Endometrial microvascular endothelial cells (primary cell): Measurements from ENCODE around the gene ZFHX3. TPM values are rescaled to one million over a fixed set of nuclear protein-coding genes. Genes with fewer than 3 reads are reported as not detected.

Experiments
- in situ Hi-C: cut with HindIII; loops from 2 replicates; pipeline ENCODE4 v1.10.0; 2017; ENCODE audit warnings: low sequenced_read_pairs, low pct_unique_long_range_greater_than_20kb; ENCODE audit errors: inconsistent ontology term
- total RNA-seq: library from RNA; depleted of rRNA; stranded (reverse); fragments of >200 nt; gene quantifications from one replicate; pipeline ENCODE4 v1.2.3, GENCODE V29; 2015; ENCODE audit errors: inconsistent ontology term

The ZFHX3 gene
- total RNA-seq, 1 donor from 2014 or later: 2.1 TPM

DNA sequence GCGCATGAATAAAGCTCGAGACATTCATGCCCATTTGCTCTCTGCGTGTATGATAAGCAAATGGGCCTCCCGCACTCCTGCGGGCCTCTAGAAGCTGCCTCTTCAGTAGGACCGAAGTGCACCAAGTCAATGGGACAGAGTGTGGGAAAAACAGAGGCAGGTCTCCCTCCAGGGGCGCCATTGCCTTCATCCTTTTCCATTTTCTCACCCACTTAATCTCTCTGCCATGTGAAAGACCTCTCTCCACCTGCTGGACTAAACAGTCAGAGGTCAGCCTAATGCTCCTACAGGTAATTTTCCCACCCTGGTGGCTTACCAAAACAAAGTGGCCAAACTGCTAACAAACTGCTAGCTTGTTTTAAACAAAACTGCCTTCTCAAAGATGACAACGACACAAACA, 210.9 kb downstream of the ZFHX3 start:
- in situ Hi-C loops: no loop called here

DNA sequence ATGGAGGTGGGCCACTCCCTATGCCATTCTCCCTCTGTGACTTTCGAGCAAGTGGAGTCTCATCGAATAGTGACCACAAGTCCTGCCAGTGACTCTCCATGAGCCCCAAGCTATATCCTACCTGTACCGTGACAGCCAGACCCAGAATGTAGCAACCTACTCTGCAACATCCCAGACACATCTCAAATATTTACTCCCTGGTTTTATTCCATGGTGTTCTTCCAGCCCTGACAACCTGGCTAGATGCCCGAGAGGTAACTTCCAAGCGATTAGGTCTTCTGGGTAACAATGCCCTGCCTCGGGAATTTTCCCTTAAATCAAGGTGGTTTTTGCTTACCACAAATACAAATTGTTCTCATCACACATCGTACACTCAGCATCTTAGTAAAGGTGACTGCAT, 211.7 kb downstream of the ZFHX3 start:
- in situ Hi-C loops: no loop called here

DNA sequence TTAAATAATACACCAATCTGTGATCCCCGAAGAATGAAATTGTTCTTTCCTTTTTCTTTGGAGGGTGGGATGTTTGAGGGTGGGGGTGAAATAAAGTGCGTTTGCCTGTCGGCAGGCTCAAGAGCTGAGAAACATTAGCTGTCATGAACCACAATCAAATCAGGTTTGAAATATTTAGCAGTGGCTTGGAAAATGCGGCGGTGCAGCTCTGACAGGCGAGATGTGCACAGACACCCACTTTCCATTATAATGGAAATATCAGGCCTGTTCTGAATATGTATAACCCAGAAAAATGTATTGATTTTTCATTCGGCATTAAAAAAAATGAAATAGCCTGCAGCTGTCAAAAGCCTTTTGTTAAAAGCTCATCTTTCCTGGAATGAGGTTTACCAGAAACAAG, 212.8 kb downstream of the ZFHX3 start:
- in situ Hi-C loops: no loop called here

DNA sequence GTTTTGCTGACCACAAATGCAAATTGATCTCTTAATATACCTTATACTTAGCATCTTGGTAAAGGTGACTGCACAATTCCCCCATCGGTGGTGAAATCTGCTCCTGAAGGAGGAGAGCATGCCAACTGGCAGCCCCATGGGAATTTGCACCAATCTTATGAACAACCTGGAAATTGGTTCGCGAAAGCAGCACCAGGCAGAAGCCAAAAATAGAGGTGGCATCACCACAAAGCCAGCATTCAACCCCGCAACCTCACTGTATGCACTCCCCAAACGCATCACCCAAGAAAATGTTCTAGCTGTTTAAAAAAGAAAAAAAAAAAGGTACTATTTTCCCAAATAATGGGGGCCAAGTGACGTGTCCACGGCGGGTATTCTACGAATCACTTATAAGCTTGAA, 213.4 kb downstream of the ZFHX3 start:
- in situ Hi-C loops: no loop called here

DNA sequence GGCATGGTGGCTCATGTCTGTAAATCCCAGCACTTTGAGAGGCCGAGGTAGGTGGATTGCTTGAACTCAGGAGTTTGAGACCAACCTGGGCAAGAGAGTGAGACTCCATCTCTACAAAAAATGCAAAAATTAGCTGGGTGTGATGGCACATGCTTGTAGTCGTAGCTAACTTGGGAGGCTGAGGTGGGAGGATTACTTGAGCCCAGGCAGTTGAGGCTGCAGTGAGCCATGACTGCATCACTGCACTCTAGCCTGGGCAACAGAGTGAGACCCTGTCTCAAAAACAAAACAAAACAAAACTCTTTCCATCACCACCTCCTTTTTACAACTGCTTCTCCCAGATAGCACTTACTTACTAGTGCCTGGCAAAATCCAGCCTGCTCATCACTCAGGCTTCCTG, 214.0 kb downstream of the ZFHX3 start:
- in situ Hi-C loops: no loop called here

DNA sequence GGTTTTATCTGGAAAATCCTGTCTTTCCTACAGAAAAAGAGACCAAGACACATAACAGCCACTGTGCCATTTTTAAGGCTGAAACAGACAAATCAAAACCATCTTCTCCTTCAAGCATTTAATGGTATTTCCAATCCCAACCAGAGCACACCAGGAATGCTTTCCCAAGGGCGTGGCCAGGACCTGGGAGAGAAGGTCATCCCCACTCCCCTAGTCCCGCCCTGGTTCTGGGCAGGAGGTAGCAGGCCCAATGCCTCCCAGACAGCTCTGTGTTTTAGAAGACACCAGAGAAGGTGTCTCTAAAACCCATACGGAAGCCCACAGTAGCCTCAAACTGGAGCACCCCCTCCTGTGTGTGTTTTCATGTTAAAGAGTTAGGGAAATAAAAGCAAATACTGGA, 214.4 kb downstream of the ZFHX3 start:
- in situ Hi-C loops: no loop called here

DNA sequence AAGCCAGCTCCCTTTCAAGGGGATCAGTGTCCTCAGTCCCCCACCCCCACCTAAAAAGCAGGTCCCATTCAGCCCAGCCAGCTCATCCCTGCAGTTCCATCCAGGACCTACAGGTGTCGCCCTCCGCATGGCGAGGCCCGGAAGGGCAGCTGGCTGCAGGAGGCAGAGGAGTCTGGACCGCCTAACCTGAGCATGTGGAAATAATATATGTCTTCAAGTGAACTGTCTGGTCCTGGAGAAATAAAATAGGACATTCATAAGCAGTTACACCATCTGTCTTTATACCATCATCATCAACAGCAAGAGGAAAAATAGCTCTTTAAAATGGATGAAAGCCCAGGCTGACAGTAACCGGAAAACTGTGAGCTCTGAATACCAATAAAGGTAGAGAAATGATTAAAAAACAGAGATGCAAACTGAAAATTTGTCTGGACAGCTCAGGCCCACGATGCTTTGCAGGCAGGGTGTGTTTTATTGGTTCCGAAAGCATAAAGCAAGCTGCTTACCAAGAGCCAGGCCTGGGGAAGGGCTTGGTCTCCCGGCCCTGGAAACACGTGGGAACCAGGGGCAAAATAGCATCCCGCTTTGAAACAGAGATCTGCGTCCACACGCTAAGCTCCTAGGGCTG, 215.2 kb downstream of the ZFHX3 start:
- in situ Hi-C loops: no loop called here

DNA sequence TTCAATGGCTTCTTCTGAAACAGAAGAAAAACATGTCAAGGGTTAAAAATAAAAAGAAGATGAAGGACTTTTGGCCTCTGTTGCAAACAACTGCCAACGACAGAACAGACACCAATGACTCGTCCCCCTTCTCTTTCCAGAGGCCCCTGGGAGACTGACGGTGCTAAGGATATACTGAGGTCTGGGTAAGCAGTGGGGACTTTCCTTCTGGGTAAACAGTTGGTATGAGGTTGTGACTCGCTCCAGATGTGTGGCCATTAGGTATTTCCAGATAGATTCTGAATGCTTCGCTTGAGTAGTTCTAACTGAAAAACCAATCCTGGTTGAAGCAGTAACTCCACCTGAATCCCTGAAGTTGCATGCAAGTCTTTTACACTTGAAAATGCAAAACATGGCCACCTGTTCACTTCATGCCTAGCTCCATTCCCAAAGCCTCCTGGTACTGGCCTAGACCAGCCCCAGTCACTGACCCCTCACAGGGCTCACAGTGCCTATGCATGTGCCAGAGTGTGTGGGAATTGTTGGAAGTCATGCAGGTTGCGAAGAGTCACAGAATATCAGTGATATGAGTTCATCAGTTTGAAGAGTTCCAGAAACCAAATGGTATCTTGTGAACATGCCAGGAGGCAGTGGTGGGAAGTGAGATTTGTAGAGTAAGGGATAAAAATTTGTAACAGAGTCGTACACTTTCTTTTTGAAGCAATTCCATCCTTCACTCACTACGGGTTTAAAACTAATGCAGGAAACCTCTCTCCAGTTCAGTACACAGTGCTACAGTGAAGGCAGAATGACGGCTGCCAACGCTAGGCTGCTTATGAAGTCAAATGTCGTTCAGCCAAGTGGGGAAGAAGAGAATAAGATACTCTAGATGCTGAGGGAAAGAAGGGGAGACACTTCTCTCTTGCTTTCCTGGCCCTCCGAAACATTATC, 217.8 kb downstream of the ZFHX3 start:
- in situ Hi-C loops: no loop called here

DNA sequence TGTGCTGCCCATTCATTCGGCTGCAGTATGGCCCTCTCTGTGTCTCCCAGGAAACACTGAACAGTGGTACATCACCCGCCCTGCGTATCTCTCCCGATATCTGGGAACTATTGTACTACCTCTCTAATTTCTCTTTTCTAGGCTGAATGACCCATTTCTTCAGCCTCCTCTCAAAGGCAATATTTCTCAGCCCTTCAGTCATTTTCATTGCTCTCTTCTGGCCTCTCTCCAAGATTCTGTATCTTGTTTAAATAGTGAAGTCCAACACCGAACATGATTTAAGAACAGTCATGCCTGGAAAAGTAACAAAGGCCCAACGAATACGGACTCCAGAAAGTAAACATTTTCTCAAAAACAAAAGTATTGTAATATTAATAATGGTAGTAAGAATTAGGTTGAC, 220.1 kb downstream of the ZFHX3 start:
- in situ Hi-C loops: no loop called here

DNA sequence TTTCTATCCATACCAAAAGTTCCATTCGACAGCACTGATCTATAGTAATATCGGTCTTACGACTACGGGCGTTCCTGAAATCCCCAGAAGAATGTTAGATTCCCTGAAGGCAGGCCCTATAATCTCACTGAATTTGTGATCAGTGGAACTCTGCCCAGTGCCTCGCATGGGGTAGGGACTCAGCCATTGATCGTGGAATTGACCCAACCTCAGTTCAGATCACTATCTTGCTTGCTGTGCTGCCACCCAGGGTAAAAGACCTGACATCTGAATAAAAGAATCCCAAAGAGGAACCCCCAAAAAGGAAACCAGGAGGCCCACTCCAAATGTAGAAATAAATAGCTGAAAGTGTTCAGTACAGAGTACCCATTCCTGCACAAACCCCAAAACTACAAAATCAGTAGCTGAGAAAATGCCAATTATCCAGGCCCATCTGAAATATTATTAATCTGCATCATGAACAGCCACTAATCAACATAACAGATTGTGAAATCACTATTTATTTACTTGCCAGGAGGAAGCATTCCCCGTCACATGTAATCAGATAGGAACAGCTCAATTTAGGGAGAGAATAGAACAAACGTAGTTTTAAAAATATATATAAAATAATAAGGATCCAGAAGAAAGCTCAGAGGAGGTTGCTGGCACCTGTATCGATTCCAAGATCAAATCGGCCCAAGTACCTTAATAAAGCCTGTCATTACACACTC, 221.9 kb downstream of the ZFHX3 start:
- in situ Hi-C loops: no loop called here

DNA sequence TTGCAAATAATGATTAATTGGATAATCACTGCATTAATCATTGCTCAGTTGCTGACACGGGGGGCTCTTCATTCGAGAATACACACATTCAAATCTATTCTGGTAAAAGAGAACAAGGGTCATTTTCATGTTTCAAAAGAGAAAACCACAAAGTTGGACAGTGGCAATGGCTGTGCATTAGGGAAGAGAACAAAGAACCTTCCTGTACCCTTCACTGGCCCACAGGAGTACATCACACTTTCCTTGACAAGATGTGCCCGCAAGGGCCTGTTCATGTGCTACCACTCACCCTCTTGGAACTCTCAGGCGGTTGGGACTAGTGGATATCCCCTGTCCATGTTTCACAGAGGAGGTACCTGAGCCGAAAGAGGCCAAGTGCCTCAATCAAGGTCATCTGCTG, 223.2 kb downstream of the ZFHX3 start:
- in situ Hi-C loops: no loop called here

DNA sequence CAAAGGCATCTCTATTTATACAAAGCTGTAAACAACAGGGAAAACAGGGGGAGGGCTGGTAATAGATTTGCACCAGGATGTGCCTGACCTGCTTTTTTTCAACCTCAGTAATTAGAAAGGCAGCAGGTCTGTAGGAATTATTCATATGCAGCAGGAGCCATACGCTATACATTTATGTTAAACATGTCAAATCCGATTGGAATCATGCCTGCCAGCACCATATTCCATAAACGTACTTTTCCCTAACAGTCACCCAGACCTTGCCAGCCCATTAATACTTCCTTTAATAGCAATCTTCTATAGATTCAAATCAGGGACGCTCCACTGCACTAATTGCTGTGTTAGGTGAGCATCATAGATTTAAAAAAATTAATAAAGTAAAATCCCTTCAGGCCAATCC, 223.9 kb downstream of the ZFHX3 start:
- in situ Hi-C loops: no loop called here

DNA sequence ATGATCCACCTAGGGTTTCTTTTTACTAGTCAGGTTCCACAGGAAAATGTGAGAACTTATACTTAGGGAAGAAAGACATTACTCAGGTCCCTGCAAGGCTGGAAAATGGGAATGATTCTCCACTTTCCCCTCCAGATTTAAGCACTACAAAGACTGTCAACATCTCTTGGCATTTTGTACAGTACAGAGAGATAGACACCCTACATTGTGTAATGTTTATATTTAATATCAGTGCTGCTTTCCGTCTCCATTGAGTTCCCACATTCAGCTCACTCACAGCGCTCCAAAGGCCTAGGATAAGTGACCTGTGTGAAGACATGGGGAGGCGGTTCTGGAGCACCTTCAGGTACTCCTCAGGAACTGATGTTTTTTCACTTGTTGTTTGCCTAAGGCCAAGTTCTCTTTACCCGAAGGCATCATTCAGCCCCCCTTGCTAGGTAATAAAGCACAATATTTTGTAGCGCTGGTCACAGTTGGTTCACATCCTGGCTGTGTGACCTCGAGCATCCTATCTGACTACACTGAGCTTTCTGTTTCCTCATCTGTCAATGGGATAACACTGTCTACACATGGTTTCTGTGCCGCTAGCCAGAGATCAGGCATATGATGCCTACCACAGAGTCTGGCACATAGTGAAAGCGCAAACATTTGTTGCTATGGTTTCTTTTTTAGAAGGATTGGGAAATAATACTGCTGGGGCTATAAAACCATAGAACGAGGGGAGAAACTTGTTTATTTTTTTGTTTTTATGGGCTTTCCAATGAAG, 226.6 kb downstream of the ZFHX3 start:
- in situ Hi-C loops: no loop called here

DNA sequence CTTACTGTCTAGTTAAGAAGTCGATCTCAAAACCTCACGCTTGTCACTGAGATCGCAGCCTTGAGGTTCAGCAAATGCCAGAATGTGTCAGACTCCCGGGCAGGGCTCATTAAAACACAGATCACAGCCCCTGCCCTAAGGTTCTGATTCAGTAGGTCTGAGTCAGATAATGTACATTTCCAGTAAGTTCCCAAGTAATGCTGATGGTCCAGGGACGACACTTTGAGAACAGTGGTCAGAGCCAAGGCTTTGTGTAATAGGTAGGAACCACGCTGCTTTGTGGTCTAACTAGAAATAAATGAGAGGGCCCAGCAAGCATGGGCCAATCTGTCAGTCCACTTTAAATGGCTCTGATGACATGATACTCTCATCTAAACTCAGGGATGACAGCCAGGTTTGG, 228.6 kb downstream of the ZFHX3 start:
- in situ Hi-C loops: no loop called here

DNA sequence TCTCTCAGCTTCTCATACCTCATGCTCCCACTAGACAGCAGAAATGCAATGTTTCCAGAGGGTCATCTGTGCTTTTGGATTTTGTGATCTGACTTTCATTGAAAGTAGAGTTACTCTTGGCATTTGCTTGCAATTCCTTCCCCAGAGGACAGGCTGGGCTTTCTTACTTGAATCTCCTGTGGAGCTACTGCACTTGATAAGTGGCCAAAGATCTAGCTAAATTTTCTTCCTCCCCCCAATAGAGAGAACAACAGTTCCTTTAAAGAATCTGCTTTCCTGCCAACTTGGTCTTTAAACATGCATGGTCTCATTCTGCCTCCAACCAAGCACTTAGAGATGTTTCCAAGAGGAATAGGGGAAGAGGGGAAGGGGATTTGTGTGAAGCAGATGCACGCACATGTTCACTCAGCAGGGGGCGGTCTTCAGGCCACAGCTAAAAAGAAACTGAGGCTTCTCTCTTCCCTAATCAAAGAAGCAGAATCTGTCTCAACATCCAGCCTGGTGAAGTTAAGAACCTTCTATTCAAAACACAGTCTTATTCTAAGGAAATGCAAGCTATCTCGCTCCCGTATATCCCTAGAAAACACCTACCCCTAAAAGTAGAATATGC, 229.6 kb downstream of the ZFHX3 start:
- in situ Hi-C loops: no loop called here

DNA sequence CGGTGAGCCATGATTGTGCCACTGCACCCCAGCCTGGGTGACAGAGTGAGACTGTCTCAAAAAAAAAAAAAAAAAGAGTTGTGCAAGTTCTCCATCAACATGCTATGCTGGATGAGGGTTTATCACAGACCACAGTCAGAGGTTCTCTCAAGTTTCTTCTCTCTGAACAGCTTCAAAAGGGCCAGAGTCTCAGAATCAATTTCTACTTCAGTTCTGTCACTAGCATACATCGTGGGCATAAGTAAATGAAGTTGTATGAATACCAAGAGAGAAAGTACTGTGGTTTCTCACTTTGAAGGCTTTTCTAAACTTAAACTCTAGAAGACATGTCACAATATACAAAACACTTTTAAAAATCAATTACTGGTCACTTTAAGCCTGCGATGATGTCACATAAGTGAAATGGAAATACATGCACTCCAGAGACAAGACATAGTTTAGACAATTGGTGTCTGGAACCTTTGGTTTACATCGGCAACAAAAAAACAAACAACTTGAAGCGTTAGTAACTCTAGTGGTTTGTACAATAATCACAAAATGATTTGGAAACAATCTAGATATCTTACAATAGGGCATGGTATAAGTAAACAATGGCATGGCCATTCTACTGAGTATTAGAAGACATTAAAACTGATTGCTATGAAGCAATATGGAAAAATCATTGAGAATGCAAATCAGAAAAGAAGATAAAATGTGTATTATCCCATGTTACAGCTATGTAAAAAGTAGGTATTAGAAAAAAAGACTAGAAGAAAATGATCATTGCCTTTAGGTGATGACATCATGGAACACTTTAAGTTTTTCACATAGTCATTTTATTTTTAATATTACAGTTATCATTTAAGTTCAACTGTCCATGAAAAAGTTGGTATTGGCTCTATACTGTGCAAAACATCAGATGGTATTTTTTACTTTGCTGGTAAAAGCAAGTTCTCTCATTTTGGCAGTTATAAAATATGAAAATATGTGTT, 232.3 kb downstream of the ZFHX3 start:
- in situ Hi-C loops: no loop called here

DNA sequence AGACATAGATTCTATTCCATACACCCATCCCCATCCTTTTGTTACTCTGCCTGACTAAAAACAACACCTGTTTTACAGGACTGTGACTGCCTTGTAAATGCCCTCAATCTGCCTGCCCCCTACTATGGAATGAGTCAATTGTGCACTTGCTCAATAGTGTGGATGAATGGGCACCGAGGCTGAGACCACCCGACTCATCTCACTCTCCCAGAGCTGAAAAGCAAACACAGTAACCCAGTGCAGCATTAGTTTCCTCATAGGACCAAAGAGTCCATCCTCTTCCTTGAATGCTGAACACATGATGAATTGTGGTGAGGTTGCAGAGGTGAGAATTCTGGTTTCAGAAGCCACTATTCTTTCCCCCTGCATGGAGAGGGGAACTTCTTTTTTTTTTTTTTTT, 233.7 kb downstream of the ZFHX3 start:
- in situ Hi-C loops: no loop called here

DNA sequence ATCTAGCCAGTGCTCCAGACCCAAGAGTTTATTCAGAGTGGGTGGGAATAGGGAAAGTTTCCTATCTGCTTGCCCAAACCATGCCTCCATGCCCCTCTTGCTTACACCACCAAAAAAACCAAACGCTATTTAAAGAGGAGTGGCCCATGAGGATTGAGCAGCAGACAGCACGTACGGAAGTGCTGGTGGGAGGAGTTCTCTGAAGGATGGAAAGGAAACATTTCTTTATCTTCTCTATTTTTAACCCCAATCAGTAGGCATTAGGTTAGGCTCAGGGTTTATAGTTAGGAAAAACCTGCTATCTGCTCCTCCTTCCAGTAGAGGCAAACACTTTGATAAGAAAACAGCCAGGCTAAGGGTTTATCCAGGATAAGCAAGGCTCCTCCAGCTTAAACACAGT, 235.3 kb downstream of the ZFHX3 start:
- in situ Hi-C loops: no loop called here
